IgD-negative memory B cell (primary cell): ENCODE results near the gene TLCD3B. TPM values are rescaled to one million over a fixed set of nuclear protein-coding genes. Genes with fewer than 3 reads are reported as not detected.
A peak's percentile ranks its signal among the peaks of the same experiment; 100 is the strongest.

Experiments used
- H3K27ac Mint-ChIP-seq, 3 donors: one replicate each; pipeline ENCODE4 v1.8.0; 2020 to 2022; ENCODE audit warnings: mild to moderate bottlenecking in 3 of 3, mixed read lengths in 3 of 3, moderate library complexity in 1 of 3
- H3K27me3 Mint-ChIP-seq: one replicate; pipeline ENCODE4 v1.8.0; 2021; ENCODE audit warnings: mixed read lengths
- H3K36me3 Mint-ChIP-seq: one replicate; pipeline ENCODE4 v1.8.0; 2020; ENCODE audit warnings: mild to moderate bottlenecking, mixed read lengths
- H3K4me1 Mint-ChIP-seq, 3 donors: one replicate each; pipeline ENCODE4 v1.8.0; 2020 to 2022; ENCODE audit warnings: mixed read lengths in 3 of 3, mild to moderate bottlenecking in 1 of 3
- H3K4me3 Mint-ChIP-seq, 4 donors: one replicate each; pipeline ENCODE4 v1.8.0; 2020 to 2022; ENCODE audit warnings: mild to moderate bottlenecking in 4 of 4, mixed read lengths in 4 of 4, moderate library complexity in 3 of 4
- H3K9me3 Mint-ChIP-seq, 3 donors: one replicate each; pipeline ENCODE4 v1.8.0; 2020 to 2021; ENCODE audit warnings: mixed read lengths in 3 of 3, mild to moderate bottlenecking in 1 of 3
- polyA plus RNA-seq: library from polyadenylated mRNA; unstranded; fragments of 300-500 nt; fragmentation: Illumina TruSeq; gene quantifications from one replicate; pipeline ENCODE4 v1.2.3, GENCODE V29; 2021

TLCD3B gene
- polyA plus RNA-seq, 1 donor from 2014 or later: not detected

DNA sequence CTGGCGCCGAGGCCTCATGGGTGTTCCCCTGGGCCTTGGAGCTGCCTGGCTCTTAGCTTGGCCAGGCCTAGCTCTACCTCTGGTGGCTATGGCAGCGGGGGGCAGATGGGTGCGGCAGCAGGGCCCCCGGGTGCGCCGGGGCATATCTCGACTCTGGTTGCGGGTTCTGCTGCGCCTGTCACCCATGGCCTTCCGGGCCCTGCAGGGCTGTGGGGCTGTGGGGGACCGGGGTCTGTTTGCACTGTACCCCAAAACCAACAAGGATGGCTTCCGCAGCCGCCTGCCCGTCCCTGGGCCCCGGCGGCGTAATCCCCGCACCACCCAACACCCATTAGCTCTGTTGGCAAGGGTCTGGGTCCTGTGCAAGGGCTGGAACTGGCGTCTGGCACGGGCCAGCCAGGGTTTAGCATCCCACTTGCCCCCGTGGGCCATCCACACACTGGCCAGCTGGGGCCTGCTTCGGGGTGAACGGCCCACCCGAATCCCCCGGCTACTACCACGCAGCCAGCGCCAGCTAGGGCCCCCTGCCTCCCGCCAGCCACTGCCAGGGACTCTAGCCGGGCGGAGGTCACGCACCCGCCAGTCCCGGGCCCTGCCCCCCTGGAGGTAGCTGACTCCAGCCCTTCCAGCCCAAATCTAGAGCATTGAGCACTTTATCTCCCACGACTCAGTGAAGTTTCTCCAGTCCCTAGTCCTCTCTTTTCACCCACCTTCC, 43.5 kb downstream of the TLCD3B start:
- Mint-ChIP-seq H3K4me1 (no peaks in the 10 kb centered on the region), H3K9me3 (no peaks in the 10 kb centered on the region), H3K27ac (no peak overlapping the region), H3K4me3 (no peak overlapping the region), H3K27me3 (no peaks in the 10 kb centered on the region), H3K36me3 (peaks cover 9% of the 10 kb centered on the region)

DNA sequence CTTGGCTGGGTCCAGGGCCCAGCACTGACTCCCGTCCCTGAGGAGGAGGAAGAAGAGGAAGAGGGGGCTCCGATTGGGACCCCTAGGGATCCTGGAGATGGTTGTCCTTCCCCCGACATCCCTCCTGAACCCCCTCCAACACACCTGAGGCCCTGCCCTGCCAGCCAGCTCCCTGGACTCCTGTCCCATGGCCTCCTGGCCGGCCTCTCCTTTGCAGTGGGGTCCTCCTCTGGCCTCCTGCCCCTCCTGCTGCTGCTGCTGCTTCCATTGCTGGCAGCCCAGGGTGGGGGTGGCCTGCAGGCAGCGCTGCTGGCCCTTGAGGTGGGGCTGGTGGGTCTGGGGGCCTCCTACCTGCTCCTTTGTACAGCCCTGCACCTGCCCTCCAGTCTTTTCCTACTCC, 44.1 kb downstream of the TLCD3B start:
- H3K36me3 Mint-ChIP-seq: peaks cover 9% of the 10 kb centered on the region

DNA sequence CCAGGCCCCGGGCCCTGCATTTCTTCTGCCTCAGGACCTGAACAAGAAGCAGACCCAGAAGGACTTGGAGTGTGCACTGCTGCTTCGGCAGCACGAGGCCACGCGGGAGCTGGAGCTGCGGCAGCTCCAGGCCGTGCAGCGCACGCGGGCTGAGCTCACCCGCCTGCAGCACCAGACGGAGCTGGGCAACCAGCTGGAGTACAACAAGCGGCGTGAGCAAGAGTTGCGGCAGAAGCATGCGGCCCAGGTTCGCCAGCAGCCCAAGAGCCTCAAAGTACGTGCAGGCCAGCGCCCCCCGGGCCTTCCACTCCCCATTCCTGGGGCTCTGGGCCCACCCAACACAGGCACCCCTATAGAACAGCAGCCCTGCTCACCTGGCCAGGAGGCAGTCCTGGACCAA, 44.8 kb downstream of the TLCD3B start:
- Mint-ChIP-seq H3K4me3 (no peak overlapping the region), H3K27me3 (no peaks in the 10 kb centered on the region), H3K36me3 (peaks cover 9% of the 10 kb centered on the region), H3K27ac (peak overlapping the region in 1 of 3 donors; percentile 32), H3K4me1 (no peaks in the 10 kb centered on the region), H3K9me3 (no peaks in the 10 kb centered on the region)

More for the DNA sequence above, 44.1 kb downstream of the TLCD3B start:
- Mint-ChIP-seq H3K4me1 (no peaks in the 10 kb centered on the region), H3K27ac (no peak overlapping the region), H3K4me3 (no peak overlapping the region), H3K27me3 (no peaks in the 10 kb centered on the region), H3K9me3 (no peaks in the 10 kb centered on the region)

DNA sequence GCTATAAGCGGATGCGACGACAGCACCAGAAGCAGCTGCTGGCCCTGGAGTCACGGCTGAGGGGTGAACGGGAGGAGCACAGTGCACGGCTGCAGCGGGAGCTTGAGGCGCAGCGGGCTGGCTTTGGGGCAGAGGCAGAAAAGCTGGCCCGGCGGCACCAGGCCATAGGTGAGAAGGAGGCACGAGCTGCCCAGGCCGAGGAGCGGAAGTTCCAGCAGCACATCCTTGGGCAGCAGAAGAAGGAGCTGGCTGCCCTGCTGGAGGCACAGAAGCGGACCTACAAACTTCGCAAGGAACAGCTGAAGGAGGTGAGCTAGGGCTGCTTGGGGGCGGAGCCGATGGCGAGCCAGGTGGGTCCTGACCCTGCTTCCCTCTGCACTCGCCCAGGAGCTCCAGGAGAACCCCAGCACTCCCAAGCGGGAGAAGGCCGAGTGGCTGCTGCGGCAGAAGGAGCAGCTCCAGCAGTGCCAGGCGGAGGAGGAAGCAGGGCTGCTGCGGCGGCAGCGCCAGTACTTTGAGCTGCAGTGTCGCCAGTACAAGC, 45.7 kb downstream of the TLCD3B start:
- Mint-ChIP-seq H3K4me1 (no peaks in the 10 kb centered on the region), H3K9me3 (no peaks in the 10 kb centered on the region), H3K27ac (no peak overlapping the region), H3K4me3 (no peak overlapping the region), H3K36me3 (peaks cover 9% of the 10 kb centered on the region), H3K27me3 (no peaks in the 10 kb centered on the region)

GRCh38 chr16:29984764-29985147, 46.3 kb downstream of the TLCD3B start:
- H3K27ac Mint-ChIP-seq: no peak overlapping the region
- no peaks in the 10 kb centered on the region for H3K27me3 Mint-ChIP-seq
- H3K4me1 Mint-ChIP-seq: no peaks in the 10 kb centered on the region
- no peak overlapping the region for H3K4me3 Mint-ChIP-seq
- peaks cover 9% of the 10 kb centered on the region for H3K36me3 Mint-ChIP-seq
- no peaks in the 10 kb centered on the region for H3K9me3 Mint-ChIP-seq

GRCh38 chr16:29984137-29984763, 46.8 kb downstream of the TLCD3B start:
- Mint-ChIP-seq H3K36me3 (peaks cover 9% of the 10 kb centered on the region), H3K9me3 (no peaks in the 10 kb centered on the region), H3K4me3 (no peak overlapping the region), H3K27ac (peak overlapping the region in 1 of 3 donors; percentile 72), H3K4me1 (no peaks in the 10 kb centered on the region), H3K27me3 (no peaks in the 10 kb centered on the region)

DNA sequence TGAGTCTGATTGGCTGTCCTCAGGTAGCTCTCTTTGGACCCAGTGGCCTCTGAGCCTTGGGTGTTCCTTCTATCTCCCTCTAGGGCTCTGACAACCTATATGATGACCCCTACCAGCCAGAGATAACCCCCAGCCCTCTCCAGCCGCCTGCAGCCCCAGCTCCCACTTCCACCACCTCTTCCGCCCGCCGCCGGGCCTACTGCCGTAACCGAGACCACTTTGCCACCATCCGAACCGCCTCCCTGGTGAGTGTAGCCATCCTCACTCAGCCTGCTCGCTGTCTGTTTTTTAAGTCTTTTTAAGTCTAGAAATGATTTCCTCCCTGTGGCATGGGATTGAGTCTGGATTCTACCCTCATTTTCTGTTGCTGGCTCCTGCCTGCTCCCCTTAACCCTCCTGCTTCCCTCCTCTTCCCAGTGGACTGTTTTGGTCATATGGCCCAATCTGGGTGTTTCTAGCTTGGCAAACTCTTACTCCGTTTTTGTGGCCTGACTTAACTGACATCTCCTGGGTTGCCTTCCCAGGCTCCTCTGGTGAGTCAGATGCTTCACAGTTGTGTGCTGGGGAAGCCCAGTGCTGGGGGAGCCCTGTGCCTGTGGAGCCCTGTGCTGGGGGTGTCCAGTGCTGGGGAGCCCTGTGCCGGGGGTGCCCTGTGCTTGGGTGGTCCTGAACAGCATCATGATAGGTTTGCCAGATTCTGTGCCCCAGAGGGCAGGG, 47.5 kb downstream of the TLCD3B start:
- Mint-ChIP-seq H3K9me3 (no peaks in the 10 kb centered on the region), H3K27ac (no peak overlapping the region), H3K4me3 (no peak overlapping the region), H3K27me3 (no peaks in the 10 kb centered on the region), H3K36me3 (peaks cover 5% of the 10 kb centered on the region), H3K4me1 (no peaks in the 10 kb centered on the region)

DNA sequence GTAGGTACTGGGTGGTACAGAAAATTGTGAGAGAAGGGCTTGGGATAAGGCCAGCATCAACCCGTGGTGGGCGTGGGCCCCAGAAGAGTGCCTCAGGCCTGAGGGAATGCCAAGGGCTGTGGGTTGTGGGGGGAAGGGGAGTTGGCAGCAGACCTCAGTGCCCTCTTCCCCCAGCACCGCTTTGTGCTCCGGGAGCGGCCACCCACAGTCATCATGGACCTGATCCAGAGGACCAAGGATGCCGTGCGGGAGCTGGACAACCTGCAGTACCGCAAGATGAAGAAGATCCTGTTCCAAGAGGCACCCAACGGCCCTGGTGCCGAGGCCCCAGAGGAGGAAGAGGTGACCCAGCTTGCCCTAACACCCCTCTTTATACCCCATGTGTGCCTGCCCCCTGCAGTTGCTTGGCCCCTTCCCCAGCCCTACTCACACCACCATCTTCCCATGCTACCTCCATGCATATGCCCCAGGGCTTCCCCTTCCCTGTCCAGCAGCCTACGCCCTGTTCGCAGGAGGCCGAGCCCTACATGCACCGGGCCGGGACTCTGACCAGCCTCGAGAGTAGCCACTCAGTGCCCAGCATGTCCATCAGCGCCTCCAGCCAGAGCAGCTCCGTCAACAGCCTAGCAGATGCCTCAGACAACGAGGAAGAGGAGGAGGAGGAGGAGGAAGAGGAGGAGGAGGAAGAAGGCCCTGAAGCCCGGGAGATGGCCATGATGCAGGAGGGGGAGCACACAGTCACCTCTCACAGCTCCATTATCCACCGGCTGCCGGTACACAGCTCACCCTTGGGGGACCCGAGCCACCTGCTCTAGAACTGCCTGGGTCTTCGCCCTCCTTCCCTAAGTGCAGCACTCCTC, 48.3 kb downstream of the TLCD3B start:
- no peaks in the 10 kb centered on the region for H3K9me3 Mint-ChIP-seq
- H3K27me3 Mint-ChIP-seq: no peaks in the 10 kb centered on the region
- H3K4me1 Mint-ChIP-seq: no peaks in the 10 kb centered on the region
- peak overlapping the region in 1 of 3 donors; percentile 37 for H3K27ac Mint-ChIP-seq
- peaks cover 3% of the 10 kb centered on the region for H3K36me3 Mint-ChIP-seq
- no peak overlapping the region for H3K4me3 Mint-ChIP-seq

GRCh38 chr16:29978564-29979270, 52.4 kb downstream of the TLCD3B start:
- H3K4me3 Mint-ChIP-seq: peak overlapping the region in 1 of 4 donors; percentile 6
- no peaks in the 10 kb centered on the region for H3K36me3 Mint-ChIP-seq
- no peak overlapping the region for H3K27ac Mint-ChIP-seq
- H3K4me1 Mint-ChIP-seq: peaks cover 14 to 22% (median 19%) of the 10 kb centered on the region in 3 donors
- no peaks in the 10 kb centered on the region for H3K9me3 Mint-ChIP-seq
- H3K27me3 Mint-ChIP-seq: no peaks in the 10 kb centered on the region

DNA sequence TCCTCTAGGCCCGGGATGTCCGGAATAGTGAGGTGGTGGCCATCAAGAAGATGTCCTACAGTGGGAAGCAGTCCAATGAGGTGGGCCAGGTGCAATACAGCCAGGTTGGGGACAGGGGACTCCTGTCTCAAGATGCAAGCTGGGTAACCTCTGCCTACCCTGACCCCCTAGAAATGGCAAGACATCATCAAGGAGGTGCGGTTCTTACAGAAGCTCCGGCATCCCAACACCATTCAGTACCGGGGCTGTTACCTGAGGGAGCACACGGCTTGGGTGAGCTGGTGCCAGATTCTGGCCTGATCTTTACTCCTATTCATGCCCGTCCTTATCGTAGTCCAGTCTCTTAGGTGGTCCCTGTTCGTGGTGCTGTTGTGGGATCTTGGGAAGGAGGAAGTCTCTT, 53.0 kb downstream of the TLCD3B start:
- H3K27ac Mint-ChIP-seq: peak overlapping the region in 1 of 3 donors; percentile 53
- no peaks in the 10 kb centered on the region for H3K27me3 Mint-ChIP-seq
- no peak overlapping the region for H3K4me3 Mint-ChIP-seq
- H3K4me1 Mint-ChIP-seq: peaks cover 20 to 22% (median 20%) of the 10 kb centered on the region in 3 donors
- no peaks in the 10 kb centered on the region for H3K9me3 Mint-ChIP-seq
- H3K36me3 Mint-ChIP-seq: peaks cover 2% of the 10 kb centered on the region

GRCh38 chr16:29977063-29977825, 53.8 kb downstream of the TLCD3B start:
- H3K4me1 Mint-ChIP-seq: peaks cover 20 to 22% (median 22%) of the 10 kb centered on the region in 3 donors
- H3K36me3 Mint-ChIP-seq: peaks cover 2% of the 10 kb centered on the region
- no peaks in the 10 kb centered on the region for H3K9me3 Mint-ChIP-seq
- H3K27me3 Mint-ChIP-seq: no peaks in the 10 kb centered on the region
- H3K4me3 Mint-ChIP-seq: peak overlapping the region in 1 of 4 donors; percentile 78
- peak overlapping the region in 2 of 3 donors; percentile 11 to 53 for H3K27ac Mint-ChIP-seq

DNA sequence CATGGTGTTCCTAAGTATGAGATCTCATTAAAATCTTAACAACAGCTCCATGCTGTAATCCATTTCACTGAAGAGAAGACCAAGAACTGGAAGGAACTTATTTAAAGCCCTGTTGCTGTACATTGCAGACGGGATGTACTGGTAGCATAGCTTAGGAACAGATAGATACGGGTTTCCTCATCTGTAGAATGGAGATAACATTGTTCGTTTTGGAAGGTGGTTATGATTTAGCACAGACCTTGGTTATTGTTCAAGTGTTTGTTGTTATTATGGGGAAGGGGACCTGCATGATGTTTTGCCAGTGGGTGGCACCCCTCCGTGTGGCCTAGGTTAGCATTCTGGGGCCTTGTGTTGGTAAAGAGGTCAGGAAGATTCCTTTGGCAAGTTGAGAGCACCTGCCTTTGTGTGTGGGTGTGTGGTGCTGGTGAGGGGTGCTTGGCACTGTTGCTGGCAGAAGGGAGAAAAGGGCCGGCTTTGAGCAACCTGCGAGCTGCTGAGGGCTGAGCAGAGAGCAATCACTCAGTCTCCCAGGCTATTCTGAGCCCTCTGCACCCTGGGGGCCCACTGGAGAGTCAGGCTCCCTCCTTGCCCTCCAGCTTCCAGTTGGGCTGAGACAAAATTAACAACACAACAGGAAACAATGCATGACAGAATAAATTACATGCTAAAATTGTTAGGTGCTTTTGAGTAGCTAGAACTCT, 55.1 kb downstream of the TLCD3B start:
- Mint-ChIP-seq H3K4me1 (peaks cover 20 to 22% (median 22%) of the 10 kb centered on the region in 3 donors), H3K9me3 (no peaks in the 10 kb centered on the region), H3K4me3 (peak overlapping the region; percentile 17 to 98 (median 74)), H3K27me3 (no peaks in the 10 kb centered on the region), H3K36me3 (peaks cover 4% of the 10 kb centered on the region), H3K27ac (peak overlapping the region in 2 of 3 donors; percentile 74 to 81)

GRCh38 chr16:29975134-29975538, 55.9 kb downstream of the TLCD3B start:
- Mint-ChIP-seq H3K36me3 (peaks cover 4% of the 10 kb centered on the region), H3K27me3 (no peaks in the 10 kb centered on the region), H3K4me3 (peak overlapping the region; percentile 78 to 98 (median 92)), H3K27ac (peak overlapping the region; percentile 36 to 83 (median 74)), H3K4me1 (peaks cover 20 to 22% (median 22%) of the 10 kb centered on the region in 3 donors), H3K9me3 (no peaks in the 10 kb centered on the region)
